D721Med (cell line): ENCODE data around the gene SLC26A8.

Experiments used
- DNase-seq: peaks from one replicate; pipeline ENCODE4 v3.0.0; 2011; ENCODE audit warnings: low spot score; ENCODE audit not compliant: insufficient read length
- FAIRE-seq: peaks from 2 replicates; lab custom pipeline; 2011; peaks lifted over from hg19 to GRCh38; lab: Jason Lieb, UNC
- CTCF ChIP-seq: IDR thresholded peaks from 2 replicates; pipeline ENCODE4 v1.5.1; 2012; ENCODE audit warnings: mild to moderate bottlenecking, control low read depth; ENCODE audit not compliant: insufficient read depth; ENCODE audit errors: missing control alignments

The SLC26A8 gene

GRCh38 chr6:36052097-36052496 lies 27.7 kb upstream of the SLC26A8 start:
- TF ChIP-seq CTCF, result no peak
- no peak for FAIRE-seq

GRCh38 chr6:36050947-36051710 lies 26.7 kb upstream of the SLC26A8 start:
- no peak for FAIRE-seq
- no peak for TF ChIP-seq CTCF
- DNase-seq, result no peak

More at GRCh38 chr6:36052097-36052496, 27.7 kb upstream of the SLC26A8 start:
- DNase-seq, result no peak

GRCh38 chr6:36050305-36050704 lies 25.9 kb upstream of the SLC26A8 start:
- FAIRE-seq (no peak), DNase-seq (no peak)
- TF ChIP-seq CTCF, result no peak

GRCh38 chr6:36049582-36049981 lies 25.1 kb upstream of the SLC26A8 start:
- DNase-seq (no peak), FAIRE-seq (no peak)
- TF ChIP-seq CTCF, result no peak

- no peak for DNase-seq
- TF ChIP-seq CTCF, result no peak
- FAIRE-seq, result no peak
Measured at GRCh38 chr6:36042618-36043260, 18.3 kb upstream of the SLC26A8 start.

GRCh38 chr6:36040958-36041357 lies 16.5 kb upstream of the SLC26A8 start:
- DNase-seq, result no peak
- no peak for TF ChIP-seq CTCF
- no peak for FAIRE-seq

GRCh38 chr6:36039112-36039511 lies 14.7 kb upstream of the SLC26A8 start:
- no peak for TF ChIP-seq CTCF
- DNase-seq, result no peak
- FAIRE-seq, result no peak
